GM21367 (cell line): ENCODE results near the gene PEX14.
"Not testable (repeated sequence)": the region's sequence is repeated elsewhere in the genome, so short reads cannot be mapped to it uniquely, and the experiment has no call there.

ENCODE experiments used
- ATAC-seq: cut with Tn5 transposase; IDR thresholded peaks from one replicate; pipeline ENCODE4 v1.9.1; 2021; ENCODE audit not compliant: unreplicated experiment

The PEX14 gene

DNA sequence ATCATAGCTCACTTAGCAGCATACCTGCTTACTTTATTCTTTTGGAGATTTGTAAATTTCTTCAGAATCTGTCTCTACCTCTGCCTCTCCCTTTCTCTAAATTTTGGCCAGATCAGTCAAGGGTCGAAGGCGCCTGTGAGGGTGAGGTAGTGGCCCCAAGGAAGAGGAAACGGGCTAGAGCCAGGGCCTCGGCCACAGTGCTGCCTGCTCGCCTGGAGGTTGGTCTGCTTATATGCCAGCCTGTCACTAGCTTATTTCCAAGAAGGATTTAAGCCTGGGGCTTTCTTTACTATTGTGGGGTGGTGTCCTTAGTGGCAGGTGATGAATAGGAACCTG, 19.6 kb downstream of the PEX14 start:
- ATAC-seq = peak; percentile 4

DNA sequence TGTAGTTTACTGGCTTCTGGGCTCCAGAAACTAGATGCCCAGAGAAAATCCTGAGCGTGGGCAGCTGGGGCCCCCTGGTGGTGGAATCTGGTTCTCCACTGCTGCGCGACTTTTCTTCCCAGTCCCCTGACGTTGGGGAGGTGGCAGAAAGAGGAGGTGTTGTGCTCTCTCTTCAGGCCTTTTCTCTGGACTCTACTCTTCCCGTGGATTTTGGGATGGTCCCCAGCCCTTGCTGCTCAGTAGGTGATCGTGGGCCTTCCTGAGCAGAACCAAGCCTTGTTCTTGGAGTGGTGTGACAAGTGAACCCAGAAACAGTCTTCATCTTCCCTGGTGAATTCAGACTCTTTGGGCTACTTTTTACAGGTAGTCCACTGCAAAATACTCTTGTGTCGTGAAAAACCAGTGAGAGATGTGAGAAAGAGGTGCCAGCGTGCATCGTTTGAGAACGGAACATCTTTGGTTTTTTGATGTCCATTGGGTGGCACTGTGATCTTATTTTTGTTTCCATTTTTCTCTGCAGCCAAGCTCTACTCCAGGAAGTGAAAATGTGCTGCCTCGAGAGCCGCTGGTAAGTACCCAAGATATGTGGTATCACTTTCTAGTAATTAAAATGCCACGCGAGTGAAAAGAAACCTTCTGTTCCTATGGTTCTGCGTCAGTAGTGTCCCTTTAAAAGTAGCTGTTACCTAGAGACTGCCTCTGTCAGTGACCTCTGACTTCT, 20.2 kb downstream of the PEX14 start:
- peak; percentile 51 for ATAC-seq

DNA sequence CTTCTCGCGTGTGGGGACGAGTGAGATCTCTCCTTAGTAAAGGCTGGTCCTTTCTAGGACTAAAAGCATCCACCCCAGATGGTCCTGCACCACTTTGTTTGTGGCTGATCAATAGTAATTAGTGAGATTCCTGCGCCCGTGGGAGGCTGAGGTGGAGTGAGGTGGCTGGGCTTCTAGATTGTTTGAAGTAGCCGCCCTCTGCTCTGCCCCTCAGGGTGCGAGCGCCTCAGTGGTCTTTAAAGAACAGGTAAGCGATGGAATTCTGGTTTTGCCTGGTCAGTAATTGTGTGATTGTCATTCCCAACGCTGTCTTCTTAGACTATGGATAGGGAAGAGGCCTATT, 20.7 kb downstream of the PEX14 start:
- no peak for ATAC-seq

DNA sequence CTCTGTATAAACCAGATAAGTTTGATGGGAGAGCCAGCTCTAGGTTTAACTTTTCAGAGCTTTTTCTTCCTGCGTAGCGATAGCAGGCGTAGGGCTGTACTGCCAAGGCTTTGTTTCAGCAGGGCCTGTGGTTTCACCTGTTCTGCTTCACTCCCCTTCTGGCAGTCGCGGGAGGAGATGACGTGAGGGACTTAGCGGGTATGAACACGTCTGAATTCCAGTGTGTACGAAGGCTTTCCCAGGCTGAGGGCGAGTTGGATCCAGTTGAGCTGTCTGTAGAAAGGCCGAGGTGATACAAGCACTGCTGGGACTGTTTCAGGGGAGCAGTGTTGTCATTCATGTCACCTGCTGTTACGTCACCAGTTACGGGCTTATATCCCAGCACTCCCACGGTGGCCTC, 21.2 kb downstream of the PEX14 start:
- ATAC-seq = no peak

DNA sequence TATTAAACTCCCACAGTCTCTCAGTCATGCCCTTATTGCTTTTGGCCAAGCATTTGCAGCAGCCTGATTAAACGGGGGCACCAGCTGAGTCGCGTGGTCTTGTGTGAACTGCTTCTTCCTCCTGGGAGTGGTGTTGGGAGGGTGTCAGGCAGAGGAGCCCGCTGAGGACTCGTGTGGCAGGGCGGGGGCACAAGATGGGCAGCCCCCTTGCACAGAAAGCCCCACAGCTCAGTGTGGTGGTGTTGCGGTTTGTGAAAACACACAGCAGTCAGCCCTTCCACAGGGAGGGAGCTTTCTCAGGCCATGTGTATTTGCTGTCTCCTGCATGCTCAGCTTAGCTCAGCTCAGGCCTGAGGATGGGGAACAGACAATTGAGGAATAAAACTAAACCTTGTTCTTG, 22.4 kb downstream of the PEX14 start:
- no peak for ATAC-seq

DNA sequence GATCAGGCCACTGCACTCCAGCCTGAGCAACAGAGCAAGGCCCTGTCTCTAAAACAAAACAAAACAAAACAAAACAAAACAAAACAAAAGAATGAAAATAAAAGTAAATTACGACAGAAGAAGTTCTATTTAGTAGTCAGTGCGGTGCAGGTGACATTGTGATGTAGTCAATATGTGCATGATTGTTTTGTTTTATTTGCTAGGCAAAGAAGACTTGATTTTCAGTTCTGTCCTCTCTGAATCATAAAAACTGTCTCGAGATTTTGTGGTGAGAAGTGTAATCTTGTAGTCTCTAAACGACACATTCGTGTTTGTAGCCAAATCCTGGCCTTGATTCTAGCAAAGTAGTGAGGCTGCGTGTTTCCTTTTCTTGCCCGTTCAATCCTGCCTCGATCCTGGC, 23.5 kb downstream of the PEX14 start:
- ATAC-seq = no peak

DNA sequence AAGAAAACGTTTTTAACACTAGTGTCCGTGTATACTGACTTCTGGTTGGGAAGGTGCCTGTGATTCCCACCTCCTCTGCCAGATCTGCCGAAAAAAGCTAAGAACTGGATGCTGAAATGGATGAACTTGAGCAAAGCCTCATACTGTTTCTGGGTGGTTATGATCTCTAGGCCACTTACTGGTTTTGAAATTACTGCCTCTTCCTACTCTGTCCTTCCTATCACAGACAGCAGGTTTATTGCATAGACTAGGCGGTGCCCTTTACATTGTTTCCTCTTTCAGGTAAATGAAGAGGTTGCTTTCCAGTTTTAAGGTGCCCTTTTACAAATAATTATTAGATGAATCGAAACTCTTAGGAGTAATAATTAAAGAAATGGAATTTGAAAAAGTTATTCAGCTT, 27.5 kb downstream of the PEX14 start:
- ATAC-seq = no peak

DNA sequence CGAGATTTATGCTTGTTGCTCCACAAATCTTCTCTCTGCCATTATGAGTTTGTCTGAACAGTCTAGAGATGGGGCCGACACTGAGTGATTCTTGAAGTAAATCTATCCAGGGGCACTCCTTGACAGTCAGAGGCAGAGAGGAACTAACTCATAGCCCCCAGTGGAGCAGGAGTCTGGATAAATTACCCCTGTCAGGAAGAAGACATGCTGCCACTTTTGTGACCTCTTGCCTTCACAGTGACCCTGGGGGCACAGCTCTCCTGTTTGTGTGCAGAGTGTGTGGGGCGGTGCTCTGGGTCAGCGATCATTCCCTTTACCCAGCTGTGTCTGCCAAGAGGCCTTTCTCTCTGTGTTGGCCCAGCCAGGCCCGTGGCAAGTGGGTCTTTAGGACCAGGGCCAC, 29.5 kb downstream of the PEX14 start:
- no peak for ATAC-seq

DNA sequence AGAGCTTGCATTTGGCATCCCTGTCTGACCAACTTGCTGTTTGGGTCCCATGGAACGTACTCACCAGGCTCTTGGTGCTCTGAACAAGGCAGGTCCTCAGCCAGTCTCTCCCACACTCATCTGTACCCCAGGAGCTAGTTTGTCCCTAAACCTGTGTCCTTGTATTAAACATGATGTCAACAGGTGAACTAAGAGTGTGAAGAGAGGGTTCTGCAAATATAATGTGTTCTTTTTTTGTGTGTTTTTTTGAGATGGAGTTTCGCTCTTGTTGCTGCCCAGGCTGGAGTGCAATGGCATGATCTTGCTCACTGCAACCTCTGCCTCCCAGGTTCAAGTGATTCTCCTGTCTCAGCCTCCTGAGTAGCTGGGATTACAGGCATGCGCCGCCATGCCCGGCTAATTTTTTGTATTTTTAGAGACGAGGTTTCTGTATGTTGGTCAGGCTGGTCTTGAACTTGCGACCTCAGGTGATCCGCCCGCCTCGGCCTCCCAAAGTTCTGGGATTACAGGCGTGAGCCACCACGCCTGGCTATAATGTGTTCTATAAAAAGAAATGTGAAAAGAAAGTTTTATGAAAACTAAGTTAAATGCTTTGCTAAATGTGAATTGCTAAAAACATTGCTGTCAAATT, 31.4 kb downstream of the PEX14 start:
- ATAC-seq = not testable (repeated sequence)

DNA sequence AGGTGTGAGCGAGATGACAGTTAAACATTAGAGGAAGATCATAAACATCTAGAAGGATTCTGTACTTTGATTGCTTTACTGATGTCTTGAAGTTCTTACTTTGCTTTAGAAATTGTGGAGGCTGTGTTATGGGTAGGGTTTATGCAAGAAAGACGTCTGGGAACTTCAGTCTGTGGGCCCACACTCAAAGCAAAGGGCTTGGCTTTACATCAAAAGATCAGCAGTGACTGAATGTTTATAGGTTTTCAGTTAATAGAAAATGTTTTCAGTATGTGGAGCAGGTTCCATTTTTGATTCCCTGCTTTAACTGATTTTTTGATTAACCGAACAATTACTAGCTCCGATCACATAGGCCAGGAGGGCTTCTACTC, 31.9 kb downstream of the PEX14 start:
- ATAC-seq = no peak

DNA sequence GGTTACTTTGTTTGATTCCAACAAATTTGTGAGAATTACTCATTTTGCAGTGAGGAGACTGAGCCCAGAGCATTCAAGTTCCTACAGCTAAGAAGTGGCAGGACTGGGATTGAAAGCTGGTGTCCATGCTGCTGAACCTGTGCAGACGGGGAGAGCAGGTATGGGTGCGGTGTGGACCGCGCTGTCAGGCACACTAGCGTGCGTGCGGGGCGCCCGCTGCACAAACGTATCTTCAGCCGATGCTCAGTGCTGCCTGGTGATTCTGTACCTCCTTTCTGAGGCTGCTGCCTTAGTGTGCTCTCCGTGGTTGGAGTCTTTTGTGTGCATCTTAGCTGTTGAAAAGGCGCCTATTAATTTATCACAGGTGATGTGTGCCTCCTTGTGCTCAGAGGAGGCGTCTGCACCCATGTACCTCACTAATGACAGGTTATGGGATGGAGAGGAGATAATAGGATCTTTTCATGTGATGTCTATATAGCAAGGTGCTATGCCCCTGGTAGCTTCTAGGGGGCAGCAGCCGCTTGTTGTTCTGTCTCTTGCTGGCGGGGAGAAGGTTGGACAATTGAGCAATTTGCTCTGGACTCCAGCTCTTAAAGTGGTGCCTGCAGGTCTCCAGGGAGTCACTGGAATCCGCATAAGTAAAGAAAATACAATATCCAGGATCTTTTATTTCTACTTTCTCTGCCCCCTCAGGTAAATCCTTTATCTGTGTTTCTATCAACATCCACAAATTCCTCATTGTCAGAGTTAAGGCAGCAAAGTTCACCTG, 32.5 kb downstream of the PEX14 start:
- ATAC-seq = no peak

DNA sequence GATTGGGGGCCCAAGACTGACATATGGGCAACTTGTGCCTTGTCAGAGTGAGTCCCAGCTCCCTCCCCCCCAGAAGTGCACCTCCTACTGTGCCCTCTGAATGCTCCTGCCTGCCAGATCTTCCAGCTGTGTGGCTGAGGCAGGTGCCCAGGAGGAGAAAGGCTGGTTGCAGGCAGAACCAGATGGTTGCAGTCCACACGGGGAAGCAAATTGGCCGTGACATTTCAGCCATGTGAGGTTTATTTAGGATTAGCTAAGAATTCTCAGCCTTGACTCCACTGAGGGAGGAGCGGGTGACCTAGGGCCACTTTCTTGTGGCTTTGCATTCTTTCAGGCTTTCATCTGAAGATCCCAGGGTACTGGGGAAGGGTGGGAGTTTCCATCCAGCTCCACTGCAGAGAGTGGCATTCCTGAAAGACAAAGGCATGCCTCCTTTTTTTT, 33.8 kb downstream of the PEX14 start:
- ATAC-seq = no peak

DNA sequence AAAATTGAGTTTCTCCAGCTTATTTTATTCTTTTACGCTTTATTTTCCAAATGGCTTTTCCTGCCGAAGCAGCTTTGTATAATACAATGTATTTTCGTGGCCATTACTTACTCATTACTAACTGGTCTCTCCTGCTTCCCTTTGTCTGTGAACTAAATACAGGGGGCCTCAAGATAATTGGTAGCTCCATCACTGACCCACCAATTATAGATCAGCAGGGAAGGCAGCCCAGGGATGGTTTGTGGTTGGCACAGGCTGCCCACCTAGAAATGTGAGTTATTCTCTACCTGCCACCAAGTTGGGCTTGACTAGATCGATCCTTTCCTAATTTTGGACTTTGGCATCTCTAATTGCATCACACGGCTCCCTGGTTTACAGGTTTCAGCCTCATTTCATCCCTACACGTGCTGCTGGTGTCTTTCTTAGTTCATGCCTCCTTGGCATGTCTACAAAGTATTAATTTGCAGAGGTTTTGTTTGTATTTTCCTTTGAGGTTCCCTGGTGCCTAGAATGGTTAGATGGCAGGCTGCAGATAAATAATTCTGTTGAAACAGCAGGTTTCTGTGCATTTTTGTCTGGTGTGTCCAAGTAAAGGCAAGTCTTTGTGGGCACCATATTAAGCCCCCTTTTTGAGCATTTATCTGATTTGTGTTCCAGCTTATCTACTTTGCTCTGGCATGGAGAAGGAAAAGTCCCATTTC, 35.2 kb downstream of the PEX14 start:
- ATAC-seq = no peak

DNA sequence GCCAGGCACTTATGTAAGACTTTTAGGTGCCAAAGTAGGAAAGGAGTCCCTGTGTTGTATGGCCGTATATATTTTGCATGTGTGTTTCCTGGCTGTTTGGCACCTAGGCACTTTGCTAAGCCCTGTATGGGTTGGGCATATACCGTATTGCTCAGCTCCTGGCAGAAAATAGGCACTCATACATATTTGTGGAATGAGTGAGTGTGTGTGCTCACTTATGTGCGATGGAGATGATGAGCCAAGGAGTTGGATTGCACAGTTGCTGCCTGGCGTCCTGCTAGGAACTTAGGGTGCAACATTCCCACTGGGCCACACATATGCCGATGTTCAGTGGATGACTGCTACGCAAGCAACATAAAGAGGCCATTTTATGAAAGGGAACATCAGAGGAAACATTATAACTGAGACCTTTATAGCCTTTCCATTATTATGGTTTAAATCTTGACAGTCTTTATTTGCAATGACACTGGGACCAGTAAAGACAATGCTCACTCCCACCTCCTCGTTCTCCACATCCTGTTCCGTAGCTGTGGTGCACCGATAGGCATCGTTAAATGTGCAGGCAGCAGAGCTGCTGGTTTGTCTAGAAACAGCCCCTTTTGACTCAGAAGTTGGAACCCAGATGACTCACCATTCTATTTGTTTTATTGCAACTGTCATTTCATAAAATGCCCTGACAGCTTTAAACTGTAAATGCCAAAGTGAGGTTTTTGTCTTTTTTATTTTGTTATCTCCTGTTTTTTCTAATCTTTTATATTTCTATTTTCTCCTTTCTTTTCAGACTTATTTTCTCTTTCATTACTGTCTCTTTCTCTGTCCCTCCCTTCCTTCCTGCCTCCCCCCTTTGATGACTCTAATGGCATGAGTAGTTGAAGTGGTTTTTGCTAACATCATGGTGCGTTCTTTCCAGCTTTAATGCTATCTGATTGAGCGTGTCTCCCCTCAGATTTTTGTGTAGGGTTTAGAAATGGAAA, 36.1 kb downstream of the PEX14 start:
- ATAC-seq = peak; percentile 63

DNA sequence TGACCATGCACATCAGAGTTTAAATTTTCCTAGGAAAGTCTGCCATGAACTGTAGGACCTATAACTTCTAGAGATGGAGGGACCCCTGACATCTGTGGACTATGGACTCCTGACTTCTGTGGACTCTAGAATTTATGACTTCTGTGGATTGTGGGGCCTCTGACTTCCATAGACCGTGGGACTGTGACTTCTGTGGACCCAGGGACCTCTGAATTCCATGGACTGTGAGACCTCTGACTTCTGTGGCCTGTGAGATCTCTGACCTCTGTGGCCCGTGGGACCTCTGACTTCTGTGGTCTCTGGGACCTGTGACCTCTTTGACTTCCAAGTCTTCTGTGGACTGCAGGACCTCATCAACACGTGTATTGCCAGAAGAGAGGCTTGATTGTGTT, 36.7 kb downstream of the PEX14 start:
- ATAC-seq = no peak

DNA sequence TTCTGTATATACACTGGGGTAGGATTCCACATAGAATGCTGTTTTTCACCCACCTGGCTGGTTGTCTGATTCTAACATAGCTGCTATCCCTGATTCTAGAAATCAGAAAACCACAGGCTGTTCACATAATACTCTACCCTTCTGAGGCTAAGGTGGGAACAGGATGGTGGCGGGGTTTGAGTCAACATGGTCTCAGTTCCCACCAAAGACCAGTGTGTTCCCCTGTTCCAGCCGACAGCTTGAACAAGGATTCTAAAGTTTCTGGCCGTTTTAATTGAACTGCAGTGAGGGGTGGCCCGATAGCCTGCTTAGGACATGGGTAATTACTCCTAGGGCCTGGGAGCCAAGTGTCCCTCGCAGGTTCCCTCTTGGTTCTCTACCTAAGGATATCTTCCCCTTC, 38.4 kb downstream of the PEX14 start:
- ATAC-seq = no peak

DNA sequence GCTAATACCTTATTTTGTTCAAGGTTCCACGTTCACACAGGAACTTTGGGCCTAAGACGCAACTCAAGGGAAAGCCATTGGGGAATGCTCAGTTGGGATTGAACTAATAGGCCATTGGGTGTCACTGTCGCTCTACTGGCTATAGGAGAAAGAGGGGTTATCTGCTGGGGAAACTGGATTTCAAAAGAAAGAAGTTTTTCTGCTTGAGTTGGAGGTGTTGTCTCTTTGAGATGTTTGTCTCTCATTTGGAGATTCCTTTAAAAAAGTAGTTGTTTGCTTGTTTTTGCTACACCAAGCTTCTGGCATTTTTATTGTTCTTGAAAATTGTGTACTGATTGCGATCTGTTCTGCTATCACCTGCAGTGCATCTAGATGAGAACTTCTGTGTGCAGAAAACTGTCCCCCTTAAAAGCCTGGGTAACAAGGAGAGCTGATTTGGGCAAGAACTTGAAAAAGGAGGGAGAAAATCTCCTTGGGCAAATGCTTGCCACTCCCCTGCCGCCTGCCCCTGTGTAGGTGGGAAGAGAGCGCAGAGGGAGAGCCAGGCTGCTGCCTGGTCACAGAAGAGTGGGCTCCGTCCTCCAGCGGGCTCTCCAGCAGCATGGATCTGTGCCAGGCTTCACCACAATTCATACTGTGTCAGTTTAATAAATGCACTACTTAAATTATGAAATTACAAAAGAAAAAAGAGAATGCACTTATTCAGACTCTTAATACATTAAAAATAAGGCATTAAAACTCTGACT, 39.9 kb downstream of the PEX14 start:
- ATAC-seq = no peak

DNA sequence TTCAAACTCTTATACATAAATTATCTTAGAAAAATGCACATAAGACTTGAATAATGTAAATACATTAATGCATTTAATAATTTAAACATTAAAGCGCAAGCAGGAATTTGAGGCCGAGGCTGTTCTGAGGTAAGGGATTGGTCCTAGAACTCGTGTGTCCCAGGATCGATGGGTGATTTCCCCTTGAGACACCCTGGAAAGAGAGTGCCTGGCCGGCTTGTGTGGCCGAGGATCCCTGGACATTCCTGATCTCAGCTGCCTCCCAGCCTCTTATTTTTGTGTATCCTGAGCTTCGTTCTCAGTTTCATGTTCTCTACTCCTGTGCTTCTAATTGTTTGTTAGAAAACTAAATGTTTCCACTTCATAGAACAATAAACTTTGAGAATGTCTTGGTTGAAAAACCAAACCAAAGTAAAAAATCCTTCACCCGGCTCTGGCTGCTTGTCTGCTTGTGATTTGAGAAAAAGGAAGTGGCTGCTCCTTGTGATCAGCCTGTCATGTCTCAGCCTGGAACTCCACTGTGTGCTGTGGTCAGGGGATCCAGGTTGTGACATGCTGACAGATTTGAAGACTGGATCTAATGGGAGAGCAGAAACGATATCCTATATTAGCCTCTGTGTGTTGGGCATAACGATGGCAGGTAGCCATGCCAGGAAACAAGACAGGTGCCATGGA, 40.7 kb downstream of the PEX14 start:
- no peak for ATAC-seq

DNA sequence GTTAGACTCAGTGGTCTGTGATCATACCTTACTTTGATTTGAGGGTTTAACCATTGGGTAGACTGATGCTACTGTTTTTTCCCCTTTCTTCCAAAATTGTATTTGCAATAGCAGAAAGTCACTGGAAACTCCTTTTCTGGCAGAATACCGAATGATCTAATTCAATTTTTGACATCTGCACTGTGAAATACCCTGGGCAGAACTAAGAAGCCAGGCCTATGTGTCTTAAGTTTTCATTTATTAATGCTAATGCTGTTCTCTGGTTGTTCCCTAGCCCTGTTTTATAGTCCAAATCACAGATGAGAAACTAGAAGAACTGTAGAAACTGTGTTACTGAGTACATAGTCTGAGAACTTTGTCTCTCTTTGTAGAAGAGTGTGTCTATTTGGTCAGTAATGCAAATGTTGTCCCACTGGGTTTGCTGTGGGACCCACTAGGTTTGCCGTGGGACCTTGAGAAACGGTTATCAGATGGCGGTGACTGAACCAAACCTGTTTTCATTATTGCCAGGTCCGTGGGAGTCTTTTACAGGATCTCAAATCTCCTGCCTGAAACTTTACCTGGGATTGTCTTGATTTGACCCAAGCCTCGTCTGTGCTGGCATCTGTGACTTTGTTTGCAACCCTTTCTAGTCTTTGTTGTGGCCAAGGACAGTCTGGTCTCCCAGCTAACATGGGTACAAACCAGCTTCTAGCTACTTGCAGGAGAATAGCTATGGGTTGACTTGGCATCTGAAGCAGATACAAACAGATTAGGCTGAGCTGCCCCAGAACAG, 41.4 kb downstream of the PEX14 start:
- no peak for ATAC-seq
